ENCODE results near the gene DHH. TPM values are rescaled to one million over a fixed set of nuclear protein-coding genes. Genes with fewer than 3 reads are reported as not detected.

Gene DHH
- polyA plus RNA-seq, 3 donors = not detected

DNA sequence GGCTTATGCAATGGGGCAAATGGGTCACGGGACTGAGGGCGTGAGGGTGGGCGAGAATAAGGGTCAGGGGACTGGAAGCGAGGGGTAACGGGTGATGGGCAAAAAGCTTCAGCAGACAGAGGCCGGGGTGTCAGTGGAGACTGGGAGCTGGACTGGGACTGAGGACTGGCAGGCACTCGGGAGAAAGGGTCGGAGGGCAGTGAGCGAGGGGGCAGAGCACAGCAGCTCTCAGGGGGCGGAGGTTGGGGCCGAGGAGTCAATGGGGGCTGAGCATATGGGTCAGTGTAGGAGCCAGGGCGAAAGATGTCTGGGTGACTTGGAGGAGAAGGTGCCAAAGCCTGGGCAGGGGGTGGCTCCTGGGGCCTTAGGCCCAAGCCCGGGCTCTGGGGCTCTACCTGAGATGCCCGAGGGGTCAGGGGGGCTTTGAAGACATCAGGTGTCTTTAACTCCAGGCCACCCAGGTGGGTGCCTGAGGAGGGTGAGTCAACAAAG, 54.2 kb downstream of the DHH start:
- H3K79me2 ChIP-seq (ENCODE audit: insufficient read depth, low read length) = peaks cover 14% of the 10 kb centered on the region
- no peak overlapping the region for H3K4me3 Mint-ChIP-seq
- peaks cover 97% of the 10 kb centered on the region for H4K20me1 ChIP-seq (ENCODE audit: insufficient read depth, low read length)
- no peak for DNase-seq
- H3K9me3 ChIP-seq (replicated peaks in 1 of 2; ENCODE audit: control insufficient read depth in 1 of 2, insufficient read depth in 1 of 2, low read length in 2 of 2) = no peaks in the 10 kb centered on the region
- H3K27me3 ChIP-seq (ENCODE audit: control insufficient read depth in 2 of 2, insufficient read depth in 2 of 2, low read length in 2 of 2) = no peaks in the 10 kb centered on the region
- TF ChIP-seq, protein P1, sequence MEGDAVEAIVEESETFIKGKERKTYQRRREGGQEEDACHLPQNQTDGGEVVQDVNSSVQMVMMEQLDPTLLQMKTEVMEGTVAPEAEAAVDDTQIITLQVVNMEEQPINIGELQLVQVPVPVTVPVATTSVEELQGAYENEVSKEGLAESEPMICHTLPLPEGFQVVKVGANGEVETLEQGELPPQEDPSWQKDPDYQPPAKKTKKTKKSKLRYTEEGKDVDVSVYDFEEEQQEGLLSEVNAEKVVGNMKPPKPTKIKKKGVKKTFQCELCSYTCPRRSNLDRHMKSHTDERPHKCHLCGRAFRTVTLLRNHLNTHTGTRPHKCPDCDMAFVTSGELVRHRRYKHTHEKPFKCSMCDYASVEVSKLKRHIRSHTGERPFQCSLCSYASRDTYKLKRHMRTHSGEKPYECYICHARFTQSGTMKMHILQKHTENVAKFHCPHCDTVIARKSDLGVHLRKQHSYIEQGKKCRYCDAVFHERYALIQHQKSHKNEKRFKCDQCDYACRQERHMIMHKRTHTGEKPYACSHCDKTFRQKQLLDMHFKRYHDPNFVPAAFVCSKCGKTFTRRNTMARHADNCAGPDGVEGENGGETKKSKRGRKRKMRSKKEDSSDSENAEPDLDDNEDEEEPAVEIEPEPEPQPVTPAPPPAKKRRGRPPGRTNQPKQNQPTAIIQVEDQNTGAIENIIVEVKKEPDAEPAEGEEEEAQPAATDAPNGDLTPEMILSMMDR (IDR thresholded peaks at IDR 0.05) = no peak
- H3K4me1 ChIP-seq (ENCODE audit: control insufficient read depth in 1 of 2, insufficient read depth in 2 of 2, low read length in 2 of 2) = no peaks in the 10 kb centered on the region
- intact Hi-C loops (cut with micrococcal nuclease) = loop anchor here in 1 of 2 donors (10.0 kb wide), 1 partner anchor 46 kb away; the partner anchor contains the start of gene DDN
- WGBS (ENCODE audit: insufficient coverage) = 98% methylated on average over 14 of the region's 14 CpGs
- no peaks in the 10 kb centered on the region for H3K4me1 Mint-ChIP-seq
- H3K9ac ChIP-seq (ENCODE audit: insufficient read depth, low read length, poor library complexity, severe bottlenecking) = no peak overlapping the region
- H3K4me2 ChIP-seq (replicated peaks; ENCODE audit: extremely low read depth, low read length, poor library complexity, severe bottlenecking) = no peak overlapping the region
- H2AFZ ChIP-seq (ENCODE audit: insufficient read depth, low read depth, low read length, poor library complexity, severe bottlenecking) = no peak overlapping the region
- peaks cover 89 to 100% of the 10 kb centered on the region in 2 donors for H3K36me3 Mint-ChIP-seq
- no peaks in the 10 kb centered on the region for H3K9me3 Mint-ChIP-seq
- H3K27ac ChIP-seq (ENCODE audit: low read depth in 1 of 2, low read length in 2 of 2) = no peak overlapping the region
- H3K27me3 Mint-ChIP-seq (ENCODE audit: low read depth in 3 of 3) = no peaks in the 10 kb centered on the region
- peaks cover 93 to 99% of the 10 kb centered on the region in 2 donors for H3K36me3 ChIP-seq (replicated peaks in 1 of 2; ENCODE audit: control insufficient read depth in 1 of 2, insufficient read depth in 2 of 2, low read length in 2 of 2)
- H3K27ac Mint-ChIP-seq = peak overlapping the region in 4 of 7 donors; percentile 23 to 50 (median 34)
- H3K4me3 ChIP-seq (replicated peaks in 1 of 3; ENCODE audit: low read depth in 2 of 3, low read length in 3 of 3) = no peak overlapping the region

- no peaks in the 10 kb centered on the region for H3K27me3 Mint-ChIP-seq (ENCODE audit: low read depth in 3 of 3)
- Histone ChIP-seq H3K9me3 (replicated peaks in 1 of 2; ENCODE audit: control insufficient read depth in 1 of 2, insufficient read depth in 1 of 2, low read length in 2 of 2) (no peaks in the 10 kb centered on the region), H3K27me3 (ENCODE audit: control insufficient read depth in 2 of 2, insufficient read depth in 2 of 2, low read length in 2 of 2) (no peaks in the 10 kb centered on the region), H2AFZ (ENCODE audit: insufficient read depth, low read depth, low read length, poor library complexity, severe bottlenecking) (no peak overlapping the region), H3K4me1 (ENCODE audit: control insufficient read depth in 1 of 2, insufficient read depth in 2 of 2, low read length in 2 of 2) (no peaks in the 10 kb centered on the region), H3K4me2 (replicated peaks; ENCODE audit: extremely low read depth, low read length, poor library complexity, severe bottlenecking) (no peak overlapping the region), H3K9ac (ENCODE audit: insufficient read depth, low read length, poor library complexity, severe bottlenecking) (no peak overlapping the region), H3K79me2 (ENCODE audit: insufficient read depth, low read length) (peaks cover 14% of the 10 kb centered on the region), H4K20me1 (ENCODE audit: insufficient read depth, low read length) (peaks cover 99% of the 10 kb centered on the region), H3K4me3 (replicated peaks in 1 of 3; ENCODE audit: low read depth in 2 of 3, low read length in 3 of 3) (no peak overlapping the region), H3K27ac (ENCODE audit: low read depth in 1 of 2, low read length in 2 of 2) (no peak overlapping the region), H3K36me3 (replicated peaks in 1 of 2; ENCODE audit: control insufficient read depth in 1 of 2, insufficient read depth in 2 of 2, low read length in 2 of 2) (peaks cover 93 to 99% of the 10 kb centered on the region in 2 donors)
- H3K27ac Mint-ChIP-seq = peak overlapping the region in 4 of 7 donors; percentile 30 to 67 (median 39)
- intact Hi-C loops (cut with micrococcal nuclease) = loop anchor here in 1 of 2 donors (10.0 kb wide), 1 partner anchor 45 kb away; the partner anchor contains the start of gene DDN
- no peak for DNase-seq
- no peaks in the 10 kb centered on the region for H3K9me3 Mint-ChIP-seq
- H3K36me3 Mint-ChIP-seq = peaks cover 89 to 100% of the 10 kb centered on the region in 2 donors
- H3K4me3 Mint-ChIP-seq = no peak overlapping the region
- TF ChIP-seq, protein P1 (IDR thresholded peaks at IDR 0.05) = no peak
- 96% methylated on average over 22 of the region's 30 CpGs for WGBS (ENCODE audit: insufficient coverage)
- H3K4me1 Mint-ChIP-seq = no peaks in the 10 kb centered on the region
Observed at GRCh38 chr12:49039421-49040363, 54.9 kb downstream of the DHH start.
